ENCODE data around the gene CALR.

The CALR gene

DNA sequence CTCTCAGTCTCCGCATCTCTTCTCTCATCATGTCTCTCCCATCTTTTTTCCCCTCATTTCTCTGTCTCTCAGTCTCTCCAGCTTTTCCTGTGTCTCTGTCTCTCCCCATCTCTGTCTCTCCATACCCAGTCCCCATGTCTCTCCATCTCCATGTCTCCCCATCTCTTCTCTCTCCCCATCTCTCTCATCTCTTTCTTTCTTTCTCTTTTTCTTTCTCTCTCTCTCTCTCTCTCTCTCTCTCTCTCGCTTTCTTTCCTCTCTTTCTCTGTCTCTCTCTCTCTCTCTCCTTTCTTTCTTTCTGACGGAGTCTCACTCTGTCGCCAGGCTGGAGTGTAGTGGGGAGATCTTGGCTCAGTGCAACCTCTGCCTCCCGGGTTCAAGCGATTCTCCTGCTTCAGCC lies 44.2 kb downstream of the CALR start:
- DNase-seq: no peak

DNA sequence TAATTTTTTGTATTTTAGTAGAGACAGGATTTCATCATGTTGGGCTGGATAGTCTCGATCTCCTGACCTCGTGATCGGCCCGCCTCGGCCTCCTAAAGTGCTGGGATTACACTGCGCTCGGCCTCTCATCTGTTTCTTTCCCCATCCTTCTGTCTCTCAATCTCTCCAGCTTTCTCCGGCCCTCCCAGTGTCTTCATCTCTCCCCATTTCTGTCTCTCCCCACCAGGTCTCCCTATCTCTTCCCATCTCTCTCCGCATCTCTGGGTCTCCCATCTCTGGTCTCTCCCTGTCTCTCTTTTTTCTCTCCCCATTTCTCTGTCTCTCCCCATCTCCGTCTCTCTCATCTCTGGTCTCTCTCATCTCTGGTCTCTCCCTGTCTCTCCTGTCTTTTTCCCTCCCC lies 44.7 kb downstream of the CALR start:
- no peak for DNase-seq

DNA sequence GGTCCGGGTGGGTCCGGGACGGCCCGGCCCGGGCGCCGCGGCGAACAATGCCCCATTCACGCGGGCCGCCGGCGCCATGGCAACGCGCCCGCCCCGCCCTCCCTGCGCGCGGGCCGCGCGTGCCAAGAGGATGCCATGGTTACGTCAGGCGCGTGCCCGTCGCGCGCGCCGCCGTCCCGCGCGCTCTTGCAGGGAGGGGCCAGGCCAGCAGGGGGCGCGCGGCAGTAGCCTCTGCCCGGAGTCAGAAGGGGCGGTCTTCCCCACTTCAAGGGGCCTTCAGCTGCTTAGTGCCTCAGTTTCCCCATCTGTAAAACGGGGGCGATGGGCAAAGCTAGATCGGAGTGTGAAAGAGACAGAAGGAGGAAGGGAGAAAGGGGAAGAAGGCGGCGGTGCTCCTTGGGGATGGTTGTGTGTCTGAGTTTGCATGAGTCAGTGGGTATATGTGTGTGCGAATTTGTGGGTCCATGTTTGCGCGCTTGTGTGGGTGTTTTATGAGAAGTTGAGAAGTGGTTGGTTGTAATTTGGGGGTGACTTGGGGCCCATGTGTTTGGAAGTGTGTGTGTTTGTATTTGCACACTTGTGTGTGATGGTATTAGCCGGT lies 45.2 kb downstream of the CALR start:
- DNase-seq: peak; percentile 64 to 83 (median 70)

DNA sequence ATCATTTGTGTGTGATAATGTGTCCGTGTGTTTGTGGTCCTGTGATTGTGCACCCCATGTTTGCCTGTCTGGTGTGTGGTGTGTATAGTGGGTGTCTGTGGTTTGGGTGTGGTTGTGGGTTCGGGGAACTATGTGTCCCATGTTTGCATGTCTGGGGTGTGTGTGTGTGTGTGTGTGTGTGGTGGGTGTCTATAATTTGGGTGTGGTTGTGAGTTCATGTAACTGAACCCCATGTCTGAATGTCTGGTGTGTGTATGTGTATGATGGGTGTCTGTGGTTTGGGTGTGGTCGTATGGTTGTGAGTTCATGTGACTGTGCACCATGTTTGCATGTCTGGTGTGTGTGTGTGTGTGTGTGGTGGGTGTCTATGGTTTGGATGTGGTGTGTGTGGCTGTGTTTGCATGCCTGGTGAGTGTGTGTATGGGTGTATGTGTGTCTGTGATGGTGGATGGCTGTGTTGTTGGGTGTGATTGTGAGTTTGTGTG lies 45.8 kb downstream of the CALR start:
- peak in 2 of 5 experiments; percentile 32 to 59 for DNase-seq

DNA sequence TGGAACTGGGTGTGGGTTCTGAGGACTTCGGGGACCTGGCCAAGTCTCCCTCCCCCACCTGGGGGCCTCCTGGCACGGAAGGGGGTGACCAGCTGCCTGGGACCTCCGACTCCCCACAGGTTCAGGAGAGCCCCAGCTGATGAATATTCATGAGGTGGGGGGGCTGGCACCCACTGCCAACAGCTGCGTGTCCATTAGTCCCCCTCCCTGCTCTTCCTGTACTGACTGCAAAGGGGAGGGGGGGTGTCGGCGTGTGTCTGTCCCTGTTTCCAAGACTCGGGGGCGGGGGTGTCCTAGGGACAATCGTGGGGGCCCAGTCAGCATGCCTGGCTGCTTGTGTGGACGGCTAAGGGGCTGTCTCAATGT lies 46.3 kb downstream of the CALR start:
- no peak for DNase-seq

DNA sequence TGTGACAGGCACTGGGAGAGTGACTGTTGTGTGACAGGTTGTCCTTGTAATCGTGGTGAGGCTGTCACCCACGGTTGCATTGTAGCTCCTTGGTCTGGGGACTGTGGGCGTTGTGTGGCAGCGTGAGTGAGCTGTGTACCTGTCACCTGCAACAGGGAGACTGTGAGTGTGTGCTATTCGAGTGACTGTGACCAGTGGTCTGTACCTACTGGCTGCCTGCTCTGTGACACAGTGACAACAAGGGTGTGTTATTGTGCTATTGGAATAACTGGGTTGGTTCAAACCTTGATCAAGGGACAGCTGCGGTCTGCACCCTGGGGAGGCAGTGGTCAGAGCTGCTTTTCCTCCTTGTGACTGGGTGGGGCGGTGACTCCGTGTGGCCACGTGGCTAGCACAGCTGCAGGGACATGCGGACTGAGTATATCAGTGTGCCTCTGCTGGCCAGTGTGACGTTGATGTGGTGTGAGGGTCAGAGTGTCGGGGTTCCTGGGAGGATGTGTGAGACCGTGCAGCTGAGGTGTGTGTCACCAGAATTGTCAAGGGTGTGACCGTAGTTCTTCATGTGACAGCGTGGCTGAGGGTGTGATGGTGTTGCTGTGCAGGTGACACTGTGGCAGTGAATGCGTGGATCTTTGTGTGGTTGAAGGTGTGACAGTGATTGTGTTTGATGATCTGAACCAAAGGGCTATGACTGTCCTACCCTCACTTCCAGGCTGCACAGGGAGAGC lies 46.8 kb downstream of the CALR start:
- DNase-seq: peak in 1 of 5 experiments; percentile 74

DNA sequence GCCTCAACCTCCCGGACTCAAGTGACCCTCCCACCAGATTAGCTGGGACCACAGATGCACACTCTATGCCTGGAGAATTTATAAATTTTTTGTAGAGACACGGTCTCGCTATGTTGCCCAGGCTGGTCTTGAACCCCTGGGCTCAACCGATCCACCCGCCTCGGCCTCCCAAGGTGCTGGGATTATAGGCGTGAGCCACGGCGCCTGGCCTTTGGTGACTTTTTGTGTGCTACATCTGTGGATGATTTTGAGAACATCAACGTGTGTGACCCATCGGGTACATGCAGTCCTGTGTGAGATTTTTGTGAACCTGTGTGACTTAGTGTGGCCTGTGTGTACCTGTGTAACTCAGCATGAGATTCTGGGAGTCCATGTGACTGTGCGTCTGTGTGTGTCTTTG lies 48.3 kb downstream of the CALR start:
- DNase-seq: no peak

DNA sequence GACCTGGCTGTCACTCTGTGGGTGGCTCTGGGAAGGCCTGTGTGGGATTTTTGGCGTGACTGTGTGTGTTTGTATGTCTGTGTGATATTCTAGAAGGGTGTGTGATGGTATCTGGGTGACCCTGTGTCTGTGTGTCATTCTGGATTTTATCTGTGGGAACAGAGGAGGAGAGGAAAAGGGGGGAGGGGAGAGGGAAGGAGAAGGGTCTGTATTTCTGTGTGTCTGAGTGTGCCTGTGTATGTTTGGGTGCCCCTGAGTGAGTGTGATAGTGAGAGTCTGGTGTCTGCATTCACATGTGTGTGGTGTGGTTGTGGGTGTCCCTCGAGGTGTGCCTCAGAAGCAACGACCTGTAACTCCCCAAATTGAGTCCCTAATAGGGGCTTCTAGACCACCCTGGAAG lies 48.8 kb downstream of the CALR start:
- DNase-seq: no peak

DNA sequence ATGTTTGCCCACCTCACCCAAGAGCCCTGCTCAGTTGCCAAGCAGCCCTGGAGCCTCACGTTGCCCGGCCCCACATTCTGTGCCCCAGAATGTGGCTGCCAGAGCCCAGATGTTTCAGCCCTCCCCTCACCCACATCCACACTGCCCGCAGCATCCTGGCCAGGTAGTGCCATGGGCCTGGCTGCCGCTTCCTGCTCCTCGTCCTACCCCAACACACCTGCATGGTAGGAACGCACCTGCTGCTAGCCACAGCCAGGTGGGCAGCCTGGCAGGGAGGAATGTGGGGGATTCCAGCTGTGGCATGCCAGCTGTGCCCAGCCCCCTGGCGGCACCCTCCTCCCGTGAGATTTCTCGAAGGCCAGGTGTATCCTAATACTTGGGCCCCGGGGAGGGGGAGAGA lies 49.4 kb downstream of the CALR start:
- DNase-seq: no peak

DNA sequence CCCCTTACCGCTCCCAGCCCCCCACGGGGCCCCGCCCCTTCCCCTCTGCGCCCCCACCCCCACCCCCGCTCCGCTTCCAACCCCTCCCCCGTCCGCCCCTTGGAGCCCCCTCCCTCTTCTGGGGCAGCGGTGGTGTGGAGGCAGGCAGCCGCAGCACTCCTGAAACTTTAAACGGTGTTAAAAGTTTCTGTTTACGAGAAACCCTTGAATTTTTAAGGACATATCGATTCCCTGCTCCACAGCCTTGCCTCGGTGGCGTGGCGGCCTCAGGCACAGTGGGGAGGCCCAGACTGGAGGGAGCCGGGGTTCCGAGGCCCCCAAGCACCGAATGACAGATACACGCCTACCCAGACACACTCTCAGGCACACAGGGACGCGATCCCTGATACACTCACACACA lies 52.0 kb downstream of the CALR start:
- DNase-seq: no peak

DNA sequence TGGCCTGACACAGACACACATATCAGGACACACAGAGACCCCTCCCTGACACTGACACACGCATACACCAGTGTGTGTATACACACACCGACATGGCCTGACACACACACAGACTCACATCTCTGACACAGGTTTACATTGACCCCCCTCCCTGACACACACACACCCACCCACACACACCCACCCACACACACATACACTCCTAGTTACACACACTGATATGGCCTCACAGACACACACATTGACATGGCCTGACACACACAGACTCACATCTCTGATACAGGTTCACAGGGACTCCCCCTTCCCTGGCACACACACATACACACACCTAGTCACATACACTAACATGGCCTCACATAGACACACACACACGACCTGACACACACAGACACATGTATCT lies 52.4 kb downstream of the CALR start:
- DNase-seq: no peak

DNA sequence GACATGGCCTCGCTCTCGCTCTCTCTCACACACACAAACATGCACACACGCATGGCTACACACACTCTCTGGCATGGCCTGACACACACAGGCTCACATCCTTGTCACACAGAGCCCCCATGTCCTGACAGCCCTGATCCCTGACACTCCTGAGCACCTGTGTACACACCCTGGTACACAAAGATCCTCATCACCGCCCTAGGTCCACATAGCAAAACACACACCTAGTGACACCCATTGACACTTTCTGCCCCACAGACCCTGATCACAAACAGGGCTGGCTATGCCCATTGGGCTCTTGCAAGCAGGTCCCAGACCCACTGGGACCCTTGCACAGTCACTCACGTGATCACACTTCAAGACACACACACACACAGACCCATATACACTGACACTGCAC lies 52.9 kb downstream of the CALR start:
- no peak for DNase-seq

DNA sequence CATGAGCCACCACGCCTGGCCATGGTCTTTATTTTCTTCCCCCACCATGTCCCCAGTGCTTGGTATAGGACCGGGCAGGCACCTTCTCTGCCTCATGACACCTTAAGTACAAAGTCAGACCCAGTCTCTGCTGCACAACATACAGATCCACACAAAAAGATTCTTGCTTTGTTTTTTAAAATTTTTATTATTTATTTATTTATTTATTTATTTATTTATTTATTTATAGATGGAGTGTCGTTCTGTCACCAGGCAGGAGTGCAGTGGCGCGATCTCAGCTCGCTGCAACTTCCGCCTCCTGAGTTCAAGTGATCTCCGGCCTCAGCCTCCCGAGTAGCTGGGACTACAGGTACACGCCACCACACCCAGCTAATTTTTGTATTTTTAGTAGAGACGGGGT lies 54.3 kb downstream of the CALR start:
- no peak for DNase-seq

DNA sequence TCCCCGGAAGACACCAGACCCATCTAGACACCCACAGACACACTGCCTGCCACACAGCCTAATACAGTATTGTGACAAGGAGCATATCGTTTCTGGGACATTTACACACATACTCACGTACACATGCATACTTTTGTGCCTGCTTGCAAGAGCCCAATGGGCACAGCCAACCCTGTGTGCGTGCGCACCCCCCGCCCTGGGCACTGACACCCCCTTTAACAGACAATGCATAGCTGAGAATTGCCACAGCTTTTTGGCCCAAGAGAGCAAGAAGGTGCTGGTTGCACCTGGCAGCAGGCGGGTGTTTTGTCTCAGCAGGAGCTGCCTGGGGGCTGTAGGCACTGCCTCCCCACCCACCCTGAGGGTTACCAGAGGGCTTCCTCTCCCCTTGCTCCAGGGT lies 55.2 kb downstream of the CALR start:
- DNase-seq: no peak

All from T-helper 2 cell (primary cell).